Neural progenitor cell (in vitro differentiated cells): ENCODE data around the gene HOXB4. TPM values are rescaled to one million over a fixed set of nuclear protein-coding genes. Genes with fewer than 3 reads are reported as not detected.

Experiments used
- DNase-seq: peaks from one replicate; pipeline ENCODE4 v3.0.0-alpha.2; 2016; ENCODE audit warnings: low spot score
- H2AFZ ChIP-seq: fragments of 200-600 bp; sonication (generic); replicated peaks from 2 replicates; pipeline ENCODE4 v1.6.1; 2016; ENCODE audit warnings: antibody characterized with exemption
- H3F3A ChIP-seq: fragments of 200-600 bp; sonication (generic); 2 replicates; pipeline ENCODE4 v1.6.1; 2016; ENCODE audit warnings: antibody characterized with exemption, low read depth
- H3K27ac ChIP-seq: fragments of 200-600 bp; sonication (generic); 2 replicates; pipeline ENCODE4 v1.5.1; 2016; ENCODE audit warnings: mild to moderate bottlenecking
- H3K27me3 ChIP-seq: fragments of 200-600 bp; sonication (generic); 2 replicates; pipeline ENCODE4 v1.6.1; 2016; ENCODE audit warnings: mild to moderate bottlenecking, moderate library complexity
- H3K36me3 ChIP-seq: fragments of 200-600 bp; sonication (generic); 2 replicates; pipeline ENCODE4 v1.5.1; 2016
- H3K4me1 ChIP-seq: fragments of 200-600 bp; sonication (generic); 2 replicates; pipeline ENCODE4 v1.6.1; 2016; ENCODE audit warnings: mixed run types
- H3K4me2 ChIP-seq: fragments of 200-600 bp; sonication (generic); 2 replicates; pipeline ENCODE4 v1.6.1; 2016
- H3K4me3 ChIP-seq: fragments of 200-600 bp; sonication (generic); 2 replicates; pipeline ENCODE4 v1.5.1; 2016
- H3K79me2 ChIP-seq: fragments of 200-600 bp; sonication (generic); 2 replicates; pipeline ENCODE4 v1.6.1; 2016; ENCODE audit warnings: low read depth
- H3K9ac ChIP-seq: fragments of 200-600 bp; sonication (generic); 2 replicates; pipeline ENCODE4 v1.6.1; 2016
- H3K9me3 ChIP-seq: fragments of 200-600 bp; sonication (generic); 2 replicates; pipeline ENCODE4 v1.5.1; 2016; ENCODE audit warnings: low read depth
- H4K20me1 ChIP-seq: fragments of 200-600 bp; sonication (generic); 2 replicates; pipeline ENCODE4 v1.6.1; 2016; ENCODE audit warnings: low read depth
- H3K27ac Mint-ChIP-seq: 3 replicates; pipeline ENCODE4 v1.8.0; 2021; ENCODE audit warnings: mixed read lengths
- H3K27me3 Mint-ChIP-seq: 2 replicates; pipeline ENCODE4 v1.8.0; 2022; ENCODE audit warnings: low read depth, mild to moderate bottlenecking, inconsistent platforms, moderate library complexity, mixed read lengths; ENCODE audit not compliant: insufficient read depth
- H3K36me3 Mint-ChIP-seq: 3 replicates; pipeline ENCODE4 v1.8.0; 2021; ENCODE audit warnings: mixed read lengths
- H3K4me1 Mint-ChIP-seq: 3 replicates; pipeline ENCODE4 v1.8.0; 2021; ENCODE audit warnings: mixed read lengths
- H3K4me3 Mint-ChIP-seq: 3 replicates; pipeline ENCODE4 v1.8.0; 2021; ENCODE audit warnings: mild to moderate bottlenecking, moderate library complexity, mixed read lengths
- H3K9me3 Mint-ChIP-seq: 3 replicates; pipeline ENCODE4 v1.8.0; 2020; ENCODE audit warnings: mixed read lengths
- CTCF ChIP-seq: fragments of 200-600 bp; sonication (generic); IDR thresholded peaks from 2 replicates; pipeline ENCODE4 v1.5.1; 2017; ENCODE audit warnings: antibody characterized with exemption, mild to moderate bottlenecking
- EZH2 ChIP-seq: fragments of 200-600 bp; sonication (generic); IDR thresholded peaks from 2 replicates; pipeline ENCODE4 v1.6.1; 2017; ENCODE audit warnings: antibody characterized with exemption, mild to moderate bottlenecking, moderate library complexity
- EZH2phosphoT487 ChIP-seq: fragments of 200-600 bp; sonication (generic); IDR thresholded peaks from 2 replicates; pipeline ENCODE4 v1.6.1; 2017; ENCODE audit warnings: antibody characterized with exemption
- total RNA-seq: library from RNA; depleted of rRNA; stranded (reverse); fragments of >200 nt; gene quantifications from 2 replicates; pipeline ENCODE4 v1.2.3, GENCODE V29; 2015; ENCODE audit warnings: low replicate concordance

HOXB4 gene
- total RNA-seq, 1 donor from 2014 or later: not detected

GRCh38 chr17:48591255-48592056, 13.3 kb upstream of the HOXB4 start:
- no peak for DNase-seq
- Mint-ChIP-seq H3K36me3 (no peaks in the 10 kb centered on the region), H3K27me3 (peaks cover 97% of the 10 kb centered on the region), H3K4me3 (no peak overlapping the region), H3K27ac (no peak overlapping the region), H3K4me1 (peaks cover 9% of the 10 kb centered on the region), H3K9me3 (peaks cover 6% of the 10 kb centered on the region)
- Histone ChIP-seq H3F3A (no peaks in the 10 kb centered on the region), H3K9me3 (no peaks in the 10 kb centered on the region), H3K79me2 (no peaks in the 10 kb centered on the region), H3K27ac (no peak overlapping the region), H3K9ac (no peak overlapping the region), H3K27me3 (peaks cover 100% of the 10 kb centered on the region), H3K4me1 (no peaks in the 10 kb centered on the region), H2AFZ (no peak overlapping the region), H3K4me3 (no peak overlapping the region), H4K20me1 (peaks cover 93% of the 10 kb centered on the region), H3K36me3 (no peaks in the 10 kb centered on the region), H3K4me2 (no peak overlapping the region)
- no peak for TF ChIP-seq CTCF
- TF ChIP-seq EZH2phosphoT487: no peak
- TF ChIP-seq EZH2: peak; percentile 16

- peaks cover 97% of the 10 kb centered on the region for H3K27me3 Mint-ChIP-seq
- H3K27me3 ChIP-seq: peaks cover 100% of the 10 kb centered on the region
- no peaks in the 10 kb centered on the region for H3K36me3 ChIP-seq
- no peaks in the 10 kb centered on the region for H3K4me1 ChIP-seq
- H3K9me3 Mint-ChIP-seq: peaks cover 11% of the 10 kb centered on the region
- DNase-seq: no peak
- H4K20me1 ChIP-seq: peaks cover 92% of the 10 kb centered on the region
- no peak overlapping the region for H3K4me2 ChIP-seq
- no peaks in the 10 kb centered on the region for H3F3A ChIP-seq
- no peaks in the 10 kb centered on the region for H3K9me3 ChIP-seq
- H3K4me1 Mint-ChIP-seq: peaks cover 11% of the 10 kb centered on the region
- no peak for TF ChIP-seq EZH2phosphoT487
- TF ChIP-seq CTCF: no peak
- TF ChIP-seq EZH2: no peak
- H3K9ac ChIP-seq: no peak overlapping the region
- H3K36me3 Mint-ChIP-seq: no peaks in the 10 kb centered on the region
- H3K27ac Mint-ChIP-seq: no peak overlapping the region
- no peak overlapping the region for H3K4me3 ChIP-seq
- H2AFZ ChIP-seq: no peak overlapping the region
- no peaks in the 10 kb centered on the region for H3K79me2 ChIP-seq
- H3K27ac ChIP-seq: no peak overlapping the region
- H3K4me3 Mint-ChIP-seq: no peak overlapping the region
Observed at GRCh38 chr17:48590607-48591161, 12.5 kb upstream of the HOXB4 start.

- no peaks in the 10 kb centered on the region for H3K79me2 ChIP-seq
- Mint-ChIP-seq H3K27ac (no peak within 1 kb of the TSS), H3K36me3 (no peaks in the 10 kb centered on the region), H3K9me3 (peaks cover 11% of the 10 kb centered on the region), H3K4me1 (peaks cover 11% of the 10 kb centered on the region), H3K4me3 (peak within 1 kb of the TSS; percentile 58), H3K27me3 (peaks cover 97% of the 10 kb centered on the region)
- H3K4me3 ChIP-seq: no peak within 1 kb of the TSS
- no peak for DNase-seq
- peaks cover 100% of the 10 kb centered on the region for H3K27me3 ChIP-seq
- H4K20me1 ChIP-seq: peaks cover 92% of the 10 kb centered on the region
- no peak within 1 kb of the TSS for H3K4me2 ChIP-seq
- no peak within 1 kb of the TSS for H2AFZ ChIP-seq
- H3F3A ChIP-seq: no peaks in the 10 kb centered on the region
- H3K27ac ChIP-seq: no peak within 1 kb of the TSS
- TF ChIP-seq EZH2 (peak; percentile 82), CTCF (no peak), EZH2phosphoT487 (peak; percentile 82)
- no peaks in the 10 kb centered on the region for H3K4me1 ChIP-seq
- no peak within 1 kb of the TSS for H3K9ac ChIP-seq
- no peaks in the 10 kb centered on the region for H3K36me3 ChIP-seq
- H3K9me3 ChIP-seq: no peaks in the 10 kb centered on the region
Observed at GRCh38 chr17:48589831-48590606, 11.9 kb upstream of the HOXB4 start, which contains the start of gene HOXB3. Gene HOXB3 (minus strand): TSS chr17:48590241. CDS start chr17:48552474, 37,767 bp downstream.
